MM.1S (cell line): Measurements from ENCODE around the gene WBP1L.

ENCODE experiments used
- DNase-seq: peaks from one replicate; pipeline ENCODE4 v3.0.0-alpha.2; 2015
- H2AFZ ChIP-seq: fragments of 300-600 bp; sonication (generic); 2 replicates; pipeline ENCODE4 v1.6.0; 2016; ENCODE audit warnings: antibody characterized with exemption, low read length
- H3F3A ChIP-seq: fragments of 300-600 bp; sonication (generic); 2 replicates; pipeline ENCODE4 v1.6.1; 2016; ENCODE audit warnings: mild to moderate bottlenecking, antibody characterized with exemption, low read length, moderate library complexity, mixed read lengths; ENCODE audit not compliant: insufficient read depth
- H3K27ac ChIP-seq: fragments of 300-600 bp; sonication (generic); 2 replicates; pipeline ENCODE4 v1.5.1; 2016; ENCODE audit warnings: mild to moderate bottlenecking, low read length
- H3K27me3 ChIP-seq: fragments of 300-600 bp; sonication (generic); replicated peaks from 2 replicates; pipeline ENCODE4 v1.6.0; 2016; ENCODE audit warnings: low read length; ENCODE audit not compliant: insufficient read depth
- H3K36me3 ChIP-seq: fragments of 300-600 bp; sonication (generic); replicated peaks from 2 replicates; pipeline ENCODE4 v1.6.1; 2016; ENCODE audit warnings: mild to moderate bottlenecking, low read length, mixed read lengths; ENCODE audit not compliant: insufficient read depth
- H3K4me1 ChIP-seq: fragments of 300-600 bp; sonication (generic); 2 replicates; pipeline ENCODE4 v1.6.1; 2016; ENCODE audit warnings: low read length, mixed read lengths
- H3K4me2 ChIP-seq: fragments of 300-600 bp; sonication (generic); 2 replicates; pipeline ENCODE4 v1.6.0; 2016; ENCODE audit warnings: low read depth, low read length
- H3K4me3 ChIP-seq: fragments of 300-600 bp; sonication (generic); 2 replicates; pipeline ENCODE4 v1.5.1; 2016; ENCODE audit warnings: low read length, mixed read lengths
- H3K79me2 ChIP-seq: fragments of 300-600 bp; sonication (generic); 2 replicates; pipeline ENCODE4 v1.6.1; 2016; ENCODE audit warnings: mixed run types, low read length, mixed read lengths
- H3K9ac ChIP-seq: fragments of 300-600 bp; sonication (generic); 2 replicates; pipeline ENCODE4 v1.6.1; 2016; ENCODE audit warnings: low read length, mixed read lengths
- H3K9me2 ChIP-seq: fragments of 300-600 bp; sonication (generic); replicated peaks from 2 replicates; pipeline ENCODE4 v1.6.1; 2016; ENCODE audit warnings: mild to moderate bottlenecking, low read length, mixed read lengths; ENCODE audit not compliant: insufficient read depth
- H3K9me3 ChIP-seq: fragments of 300-600 bp; sonication (generic); replicated peaks from 2 replicates; pipeline ENCODE4 v1.6.1; 2016; ENCODE audit warnings: mild to moderate bottlenecking, low read length, mixed read lengths; ENCODE audit not compliant: insufficient read depth
- H4K20me1 ChIP-seq: fragments of 300-600 bp; sonication (generic); 2 replicates; pipeline ENCODE4 v1.6.1; 2016; ENCODE audit warnings: mild to moderate bottlenecking, low read length, moderate library complexity, mixed read lengths; ENCODE audit not compliant: insufficient read depth
- CTCF ChIP-seq: fragments of 300-600 bp; sonication (generic); IDR thresholded peaks from 2 replicates; pipeline ENCODE4 v1.5.1; 2016; ENCODE audit warnings: antibody characterized with exemption, low read length, mixed read lengths
- EZH2 ChIP-seq: fragments of 300-600 bp; sonication (generic); optimal IDR thresholded peaks from 2 replicates; pipeline ENCODE3; 2017; ENCODE audit warnings: low read depth, mild to moderate bottlenecking, antibody characterized with exemption, low read length, mixed read lengths
- EZH2phosphoT487 ChIP-seq: fragments of 300-600 bp; sonication (generic); IDR thresholded peaks from 2 replicates; pipeline ENCODE4 v1.6.1; 2018; ENCODE audit warnings: antibody characterized with exemption, low read length

WBP1L gene

GRCh38 chr10:102765336-102765735 lies 21.6 kb downstream of the WBP1L start:
- Histone ChIP-seq H3K9me3 (no peaks in the 10 kb centered on the region), H2AFZ (no peak overlapping the region), H3K4me3 (no peak overlapping the region), H3K4me2 (no peak overlapping the region), H3K27me3 (no peaks in the 10 kb centered on the region), H3K9ac (no peak overlapping the region), H3K27ac (peak overlapping the region; percentile 42; the same call in 1 of the 2 replicates), H3K36me3 (no peaks in the 10 kb centered on the region), H3K9me2 (no peaks in the 10 kb centered on the region), H3K4me1 (peaks cover 25% of the 10 kb centered on the region), H3F3A (no peaks in the 10 kb centered on the region), H3K79me2 (peaks cover 43% of the 10 kb centered on the region), H4K20me1 (no peaks in the 10 kb centered on the region)
- TF ChIP-seq EZH2 (no peak), EZH2phosphoT487 (no peak)
- no peak for DNase-seq

- H3K4me2 ChIP-seq, result no peak overlapping the region
- no peak overlapping the region for H3K4me3 ChIP-seq
- H3K4me1 ChIP-seq, result peaks cover 26% of the 10 kb centered on the region
- no peak for DNase-seq
- H3K9me3 ChIP-seq, result no peaks in the 10 kb centered on the region
- no peaks in the 10 kb centered on the region for H4K20me1 ChIP-seq
- H3K27me3 ChIP-seq, result no peaks in the 10 kb centered on the region
- peaks cover 35% of the 10 kb centered on the region for H3K79me2 ChIP-seq
- TF ChIP-seq EZH2 (no peak), CTCF (no peak), EZH2phosphoT487 (no peak)
- peak overlapping the region; percentile 25; the same call in 1 of the 2 replicates for H3K27ac ChIP-seq
- H3K9ac ChIP-seq, result no peak overlapping the region
- H3F3A ChIP-seq, result peaks cover 4% of the 10 kb centered on the region
- H3K36me3 ChIP-seq, result no peaks in the 10 kb centered on the region
- H2AFZ ChIP-seq, result no peak overlapping the region
- no peaks in the 10 kb centered on the region for H3K9me2 ChIP-seq
These were observed 23.8 kb downstream of the WBP1L start for GRCh38 chr10:102767428-102768160.

- Histone ChIP-seq H3K9me3 (no peaks in the 10 kb centered on the region), H3K27me3 (no peaks in the 10 kb centered on the region), H3K4me3 (no peak overlapping the region), H3K4me2 (no peak overlapping the region), H3K4me1 (peaks cover 38% of the 10 kb centered on the region), H3K79me2 (peaks cover 52% of the 10 kb centered on the region), H2AFZ (no peak overlapping the region), H3K27ac (no peak overlapping the region), H3F3A (peaks cover 13% of the 10 kb centered on the region), H4K20me1 (no peaks in the 10 kb centered on the region), H3K9me2 (no peaks in the 10 kb centered on the region), H3K36me3 (no peaks in the 10 kb centered on the region), H3K9ac (no peak overlapping the region)
- TF ChIP-seq CTCF, result no peak
- no peak for TF ChIP-seq EZH2phosphoT487
- no peak for TF ChIP-seq EZH2
- no peak for DNase-seq
These were observed 25.8 kb downstream of the WBP1L start for GRCh38 chr10:102769375-102770107.
